ENCODE data around the gene TMEM92.

DNA sequence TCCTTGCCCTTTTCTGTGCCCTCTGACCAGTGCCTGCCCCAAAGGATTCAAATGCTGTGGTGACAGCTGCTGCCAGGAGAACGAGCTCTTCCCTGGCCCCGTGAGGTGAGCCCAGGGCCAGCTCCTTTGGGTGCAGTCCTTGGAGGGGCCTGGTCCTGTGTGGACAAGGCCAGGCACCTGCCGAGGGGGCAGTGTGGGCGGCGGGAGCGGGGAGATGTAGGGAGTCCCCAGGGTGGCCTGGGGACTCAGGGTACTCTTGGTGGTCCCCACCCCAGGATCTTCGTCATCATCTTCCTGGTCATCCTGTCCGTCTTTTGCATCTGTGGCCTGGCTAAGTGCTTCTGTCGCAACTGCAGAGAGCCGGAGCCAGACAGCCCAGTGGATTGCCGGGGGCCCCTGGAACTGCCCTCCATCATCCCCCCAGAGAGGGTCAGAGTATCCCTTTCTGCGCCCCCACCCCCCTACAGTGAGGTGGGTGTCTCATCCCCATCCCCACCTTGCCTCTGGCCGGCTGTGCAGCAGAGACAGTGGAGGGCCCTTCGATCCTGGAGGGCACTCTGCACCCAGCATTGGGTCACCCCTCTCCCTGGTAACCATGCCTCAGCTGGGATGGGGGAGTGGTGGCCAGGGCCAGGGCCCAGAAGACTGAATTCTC is 4.4 kb downstream of the TMEM92 start:
- TF ChIP-seq, protein P1, sequence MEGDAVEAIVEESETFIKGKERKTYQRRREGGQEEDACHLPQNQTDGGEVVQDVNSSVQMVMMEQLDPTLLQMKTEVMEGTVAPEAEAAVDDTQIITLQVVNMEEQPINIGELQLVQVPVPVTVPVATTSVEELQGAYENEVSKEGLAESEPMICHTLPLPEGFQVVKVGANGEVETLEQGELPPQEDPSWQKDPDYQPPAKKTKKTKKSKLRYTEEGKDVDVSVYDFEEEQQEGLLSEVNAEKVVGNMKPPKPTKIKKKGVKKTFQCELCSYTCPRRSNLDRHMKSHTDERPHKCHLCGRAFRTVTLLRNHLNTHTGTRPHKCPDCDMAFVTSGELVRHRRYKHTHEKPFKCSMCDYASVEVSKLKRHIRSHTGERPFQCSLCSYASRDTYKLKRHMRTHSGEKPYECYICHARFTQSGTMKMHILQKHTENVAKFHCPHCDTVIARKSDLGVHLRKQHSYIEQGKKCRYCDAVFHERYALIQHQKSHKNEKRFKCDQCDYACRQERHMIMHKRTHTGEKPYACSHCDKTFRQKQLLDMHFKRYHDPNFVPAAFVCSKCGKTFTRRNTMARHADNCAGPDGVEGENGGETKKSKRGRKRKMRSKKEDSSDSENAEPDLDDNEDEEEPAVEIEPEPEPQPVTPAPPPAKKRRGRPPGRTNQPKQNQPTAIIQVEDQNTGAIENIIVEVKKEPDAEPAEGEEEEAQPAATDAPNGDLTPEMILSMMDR (IDR thresholded peaks at IDR 0.05): no peak
- TF ChIP-seq ZFX (IDR thresholded peaks at IDR 0.05; ENCODE audit: borderline replicate concordance): no peak
